ENCODE measurements around the gene SNRPA1. TPM values are rescaled to one million over a fixed set of nuclear protein-coding genes. Genes with fewer than 3 reads are reported as not detected.

Gene SNRPA1
- total RNA-seq, 1 donor from 2014 or later = 79.5 TPM

DNA sequence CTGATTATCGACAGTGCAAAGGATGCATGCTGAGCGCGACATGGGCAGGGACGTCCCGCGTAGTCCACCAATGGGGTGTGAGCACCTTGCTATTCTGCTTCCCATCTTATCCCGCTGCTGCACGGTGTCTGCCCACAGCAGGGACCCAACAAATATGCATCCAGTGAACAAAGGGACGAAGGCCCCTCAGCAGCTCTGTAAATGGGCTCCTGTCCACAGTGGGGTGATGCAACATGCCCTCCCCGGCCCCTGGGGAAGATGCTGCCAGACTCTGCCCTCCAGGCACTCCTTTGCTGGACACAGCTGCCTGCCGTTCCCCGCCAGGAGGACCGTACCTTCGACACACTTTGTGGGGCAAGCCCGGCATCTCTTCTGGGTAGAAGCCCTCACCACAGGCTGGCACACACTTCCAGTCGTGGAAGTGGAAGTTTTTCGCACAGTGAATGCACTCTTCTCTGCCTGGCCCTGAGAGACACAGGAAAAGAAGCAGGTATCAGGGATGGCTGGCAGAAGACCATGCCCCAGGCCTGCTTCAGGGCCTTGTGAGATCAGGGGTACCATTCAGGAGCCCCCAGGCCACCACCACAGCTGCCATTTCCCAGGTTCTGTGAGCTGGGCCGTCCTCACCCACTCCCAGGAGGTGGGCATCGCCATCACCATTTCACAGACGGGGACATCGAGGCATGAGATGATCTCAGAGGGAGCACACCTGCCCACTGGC lies 18.2 kb upstream of the SNRPA1 start:
- Histone ChIP-seq H3K79me2 (ENCODE audit: insufficient read depth, low read length) (no peaks in the 10 kb centered on the region), H3K27me3 (ENCODE audit: insufficient read depth, low read length) (no peaks in the 10 kb centered on the region), H3K9ac (ENCODE audit: low read length) (no peak overlapping the region), H3K4me1 (ENCODE audit: insufficient read depth, low read length) (no peaks in the 10 kb centered on the region), H3K4me2 (ENCODE audit: low read length) (no peak overlapping the region), H3K36me3 (ENCODE audit: insufficient read depth, low read length) (no peaks in the 10 kb centered on the region), H4K20me1 (ENCODE audit: insufficient read depth, low read length) (no peaks in the 10 kb centered on the region), H3K4me3 (ENCODE audit: insufficient read depth, low read depth, low read length) (no peak overlapping the region), H3K9me3 (ENCODE audit: insufficient read depth, low read depth, low read length) (no peaks in the 10 kb centered on the region), H3K27ac (ENCODE audit: low read depth, low read length) (no peak overlapping the region), H2AFZ (ENCODE audit: low read depth, low read length) (no peak overlapping the region)
- peaks cover 9% of the 10 kb centered on the region for H3K27me3 Mint-ChIP-seq (ENCODE audit: low read depth, unreplicated experiment)
- no peak overlapping the region for H3K4me3 Mint-ChIP-seq (ENCODE audit: unreplicated experiment)
- H3K36me3 Mint-ChIP-seq (ENCODE audit: low read depth, unreplicated experiment) = no peaks in the 10 kb centered on the region
- no peak for FAIRE-seq
- no peak overlapping the region for H3K27ac Mint-ChIP-seq (ENCODE audit: unreplicated experiment)
- no peaks in the 10 kb centered on the region for H3K4me1 Mint-ChIP-seq (ENCODE audit: low read depth, unreplicated experiment)
- no peak for DNase-seq (ENCODE audit: low read depth)
- no peak for TF ChIP-seq EZH2 (IDR thresholded peaks at IDR 0.05; ENCODE audit: insufficient read depth, low read length)
- TF ChIP-seq, protein P1, sequence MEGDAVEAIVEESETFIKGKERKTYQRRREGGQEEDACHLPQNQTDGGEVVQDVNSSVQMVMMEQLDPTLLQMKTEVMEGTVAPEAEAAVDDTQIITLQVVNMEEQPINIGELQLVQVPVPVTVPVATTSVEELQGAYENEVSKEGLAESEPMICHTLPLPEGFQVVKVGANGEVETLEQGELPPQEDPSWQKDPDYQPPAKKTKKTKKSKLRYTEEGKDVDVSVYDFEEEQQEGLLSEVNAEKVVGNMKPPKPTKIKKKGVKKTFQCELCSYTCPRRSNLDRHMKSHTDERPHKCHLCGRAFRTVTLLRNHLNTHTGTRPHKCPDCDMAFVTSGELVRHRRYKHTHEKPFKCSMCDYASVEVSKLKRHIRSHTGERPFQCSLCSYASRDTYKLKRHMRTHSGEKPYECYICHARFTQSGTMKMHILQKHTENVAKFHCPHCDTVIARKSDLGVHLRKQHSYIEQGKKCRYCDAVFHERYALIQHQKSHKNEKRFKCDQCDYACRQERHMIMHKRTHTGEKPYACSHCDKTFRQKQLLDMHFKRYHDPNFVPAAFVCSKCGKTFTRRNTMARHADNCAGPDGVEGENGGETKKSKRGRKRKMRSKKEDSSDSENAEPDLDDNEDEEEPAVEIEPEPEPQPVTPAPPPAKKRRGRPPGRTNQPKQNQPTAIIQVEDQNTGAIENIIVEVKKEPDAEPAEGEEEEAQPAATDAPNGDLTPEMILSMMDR (IDR thresholded peaks at IDR 0.05; ENCODE audit: insufficient read depth, low read depth, low read length) = no peak
- no peaks in the 10 kb centered on the region for H3K9me3 Mint-ChIP-seq (ENCODE audit: unreplicated experiment)

DNA sequence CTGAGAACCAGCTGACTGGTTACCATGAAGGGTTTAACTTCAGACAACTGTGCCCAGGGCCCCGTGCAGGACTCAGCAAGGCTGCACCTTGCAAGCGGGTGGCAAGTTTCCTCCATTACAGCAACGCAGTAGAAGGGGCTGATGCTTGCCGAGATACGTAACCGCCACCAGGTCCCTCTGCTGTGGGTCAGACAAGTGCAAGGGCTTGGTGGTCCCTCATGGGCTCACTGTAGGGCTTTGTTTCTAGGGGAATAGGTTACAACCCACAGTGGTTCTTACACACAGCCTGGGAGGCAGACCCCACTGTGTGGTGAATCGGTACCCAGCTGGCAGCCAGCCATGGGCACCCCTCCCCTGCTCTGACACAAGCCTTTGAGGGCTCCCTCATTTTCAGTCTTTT lies 15.5 kb upstream of the SNRPA1 start:
- no peak overlapping the region for H3K4me3 ChIP-seq (ENCODE audit: insufficient read depth, low read depth, low read length)
- no peaks in the 10 kb centered on the region for H3K4me1 ChIP-seq (ENCODE audit: insufficient read depth, low read length)
- H3K27me3 Mint-ChIP-seq (ENCODE audit: low read depth, unreplicated experiment) = peaks cover 15% of the 10 kb centered on the region
- no peaks in the 10 kb centered on the region for H3K79me2 ChIP-seq (ENCODE audit: insufficient read depth, low read length)
- H3K27ac ChIP-seq (ENCODE audit: low read depth, low read length) = no peak overlapping the region
- no peak overlapping the region for H3K4me2 ChIP-seq (ENCODE audit: low read length)
- no peaks in the 10 kb centered on the region for H3K4me1 Mint-ChIP-seq (ENCODE audit: low read depth, unreplicated experiment)
- no peaks in the 10 kb centered on the region for H3K9me3 Mint-ChIP-seq (ENCODE audit: unreplicated experiment)
- FAIRE-seq = no peak
- no peaks in the 10 kb centered on the region for H3K9me3 ChIP-seq (ENCODE audit: insufficient read depth, low read depth, low read length)
- H3K36me3 Mint-ChIP-seq (ENCODE audit: low read depth, unreplicated experiment) = no peaks in the 10 kb centered on the region
- TF ChIP-seq, protein P1 (IDR thresholded peaks at IDR 0.05; ENCODE audit: insufficient read depth, low read depth, low read length) = no peak
- no peak for TF ChIP-seq EZH2 (IDR thresholded peaks at IDR 0.05; ENCODE audit: insufficient read depth, low read length)
- no peaks in the 10 kb centered on the region for H3K36me3 ChIP-seq (ENCODE audit: insufficient read depth, low read length)
- H2AFZ ChIP-seq (ENCODE audit: low read depth, low read length) = no peak overlapping the region
- DNase-seq (ENCODE audit: low read depth) = no peak
- H3K27ac Mint-ChIP-seq (ENCODE audit: unreplicated experiment) = no peak overlapping the region
- H3K4me3 Mint-ChIP-seq (ENCODE audit: unreplicated experiment) = no peak overlapping the region
- no peaks in the 10 kb centered on the region for H3K27me3 ChIP-seq (ENCODE audit: insufficient read depth, low read length)
- no peaks in the 10 kb centered on the region for H4K20me1 ChIP-seq (ENCODE audit: insufficient read depth, low read length)
- no peak overlapping the region for H3K9ac ChIP-seq (ENCODE audit: low read length)

DNA sequence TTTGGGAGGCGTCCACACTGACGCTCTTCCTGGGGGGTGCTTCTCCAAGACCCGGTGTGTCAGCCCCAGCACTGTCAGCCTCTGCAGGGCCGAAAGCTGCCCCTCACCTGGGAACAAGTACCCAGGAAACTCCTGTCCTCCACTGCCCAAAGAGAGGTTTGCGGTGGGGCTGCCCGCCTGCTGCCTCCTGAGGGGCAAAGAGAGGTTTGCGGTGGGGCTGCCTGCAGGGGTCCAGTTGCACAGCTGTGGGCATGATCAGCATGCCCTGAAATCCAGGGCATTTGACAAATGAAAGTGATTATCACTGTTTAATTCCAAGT lies 15.1 kb upstream of the SNRPA1 start:
- Mint-ChIP-seq H3K27ac (ENCODE audit: unreplicated experiment) (no peak overlapping the region), H3K9me3 (ENCODE audit: unreplicated experiment) (no peaks in the 10 kb centered on the region), H3K36me3 (ENCODE audit: low read depth, unreplicated experiment) (no peaks in the 10 kb centered on the region), H3K4me1 (ENCODE audit: low read depth, unreplicated experiment) (no peaks in the 10 kb centered on the region), H3K27me3 (ENCODE audit: low read depth, unreplicated experiment) (peaks cover 15% of the 10 kb centered on the region), H3K4me3 (ENCODE audit: unreplicated experiment) (no peak overlapping the region)
- Histone ChIP-seq H3K4me2 (ENCODE audit: low read length) (no peak overlapping the region), H3K4me1 (ENCODE audit: insufficient read depth, low read length) (no peaks in the 10 kb centered on the region), H3K4me3 (ENCODE audit: insufficient read depth, low read depth, low read length) (no peak overlapping the region), H3K79me2 (ENCODE audit: insufficient read depth, low read length) (no peaks in the 10 kb centered on the region), H3K9ac (ENCODE audit: low read length) (no peak overlapping the region), H3K9me3 (ENCODE audit: insufficient read depth, low read depth, low read length) (no peaks in the 10 kb centered on the region), H3K27me3 (ENCODE audit: insufficient read depth, low read length) (no peaks in the 10 kb centered on the region), H3K27ac (ENCODE audit: low read depth, low read length) (no peak overlapping the region), H3K36me3 (ENCODE audit: insufficient read depth, low read length) (no peaks in the 10 kb centered on the region), H4K20me1 (ENCODE audit: insufficient read depth, low read length) (no peaks in the 10 kb centered on the region), H2AFZ (ENCODE audit: low read depth, low read length) (no peak overlapping the region)
- FAIRE-seq (no peak), DNase-seq (ENCODE audit: low read depth) (no peak)
- TF ChIP-seq, protein P1 (IDR thresholded peaks at IDR 0.05; ENCODE audit: insufficient read depth, low read depth, low read length) = no peak
- no peak for TF ChIP-seq EZH2 (IDR thresholded peaks at IDR 0.05; ENCODE audit: insufficient read depth, low read length)

Measured in astrocyte (in vitro differentiated cells and primary cell).